Esophagus muscularis mucosa (tissue), 4 donors: Measurements from ENCODE around the gene E4F1.

Experiments
- CTCF ChIP-seq, 3 experiments: fragments of 200-600 bp in 2 of 3; fragments of 450-650 bp in 1 of 3; sonication (generic) in 2 of 3; IDR thresholded peaks; one replicate each; pipeline ENCODE4 v1.5.1; 2017 to 2019; ENCODE audit warnings: antibody characterized with exemption in 3 of 3, mild to moderate bottlenecking in 2 of 3, moderate library complexity in 1 of 3
- EP300 ChIP-seq: sonication (generic); formaldehyde crosslinking; IDR thresholded peaks from one replicate; pipeline ENCODE4 v1.6.1; 2017; ENCODE audit warnings: antibody characterized with exemption
- POLR2A ChIP-seq: fragments of 450-650 bp; IDR thresholded peaks from one replicate; pipeline ENCODE4 v1.6.1; 2017; ENCODE audit warnings: antibody characterized with exemption, moderate library complexity, mild to moderate bottlenecking, low read depth
- POLR2AphosphoS5 ChIP-seq, 2 donors: sonication (generic); formaldehyde crosslinking; IDR thresholded peaks; one replicate each; pipeline ENCODE4 v1.6.1; 2017; ENCODE audit warnings: antibody characterized with exemption in 2 of 2

DNA sequence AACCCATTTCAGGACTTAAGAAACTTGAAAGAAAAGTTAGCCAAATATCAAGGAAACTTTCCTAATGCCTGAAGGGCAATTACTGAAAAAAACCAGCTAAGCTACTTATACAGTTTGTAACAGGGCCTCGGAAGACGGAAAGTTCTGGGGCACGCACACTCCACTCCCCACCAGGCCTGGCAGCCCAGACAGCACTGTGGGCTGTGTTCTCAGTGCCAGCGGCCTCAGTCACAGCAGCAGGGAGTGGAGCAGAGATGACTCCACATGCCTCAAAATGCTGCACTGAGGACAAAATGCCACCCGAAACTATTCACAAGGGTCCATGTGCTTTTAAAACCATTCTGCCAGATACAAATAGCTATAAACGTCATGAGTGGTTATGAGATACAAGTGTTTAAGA, 34.3 kb downstream of the E4F1 start:
- no peak for TF ChIP-seq CTCF (IDR thresholded peaks at IDR 0.05)
- no peak for TF ChIP-seq POLR2A
- no peak for TF ChIP-seq POLR2AphosphoS5 (IDR thresholded peaks at IDR 0.05)
- no peak for TF ChIP-seq EP300
